ENCODE measurements around the gene PIP4K2C. TPM values are rescaled to one million over a fixed set of nuclear protein-coding genes. Genes with fewer than 3 reads are reported as not detected.

Gene PIP4K2C
- total and polyA plus RNA-seq, 2 of the 4 experiments (the other 2 are of a cell fraction), result 12.5 to 23.1 TPM

DNA sequence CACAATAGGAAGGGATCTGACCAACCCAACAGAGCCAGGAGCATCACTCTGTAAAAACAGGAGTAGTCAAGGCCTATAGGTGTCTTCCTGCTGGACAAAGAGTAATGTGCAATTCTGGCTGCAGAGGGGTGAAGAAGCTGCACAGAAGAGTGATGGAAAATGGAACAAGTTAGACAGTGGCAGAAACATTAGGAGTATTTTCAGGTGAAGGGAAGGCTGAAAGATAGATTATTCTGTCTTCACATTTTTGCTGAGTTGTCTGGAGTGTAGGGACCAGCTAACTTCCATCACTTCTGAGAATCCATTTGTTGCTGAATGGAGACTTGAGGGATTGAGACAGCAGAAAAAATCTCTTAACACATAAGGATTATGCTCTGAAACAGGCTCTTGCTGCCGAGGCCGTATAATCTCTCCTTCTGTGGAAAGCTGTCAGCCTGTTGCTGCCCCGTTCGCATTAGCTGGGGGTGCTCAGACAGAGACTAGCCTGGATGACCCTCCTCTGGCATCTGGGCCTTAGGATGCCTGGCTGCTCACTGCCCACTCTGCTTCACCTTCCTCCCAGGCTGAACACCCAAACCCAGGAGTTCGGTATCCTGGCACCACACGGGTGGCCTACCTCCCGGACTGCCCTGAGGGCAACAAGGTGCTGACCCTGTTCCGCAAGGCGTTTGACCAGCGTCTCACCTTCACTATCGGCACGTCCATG lies 17.1 kb downstream of the PIP4K2C start:
- TF ChIP-seq RAD21 (IDR thresholded peaks at IDR 0.05; ENCODE audit: low read length) (no peak), MAFK (IDR thresholded peaks at IDR 0.05; ENCODE audit: low read depth, low read length) (no peak), SMC3 (IDR thresholded peaks at IDR 0.05; ENCODE audit: low read depth, low read length) (no peak), CHD1 (IDR thresholded peaks at IDR 0.05; ENCODE audit: low read depth, low read length) (no peak), MXI1 (IDR thresholded peaks at IDR 0.05; ENCODE audit: borderline replicate concordance, low read depth, low read length) (no peak)
- Histone ChIP-seq H2AK5ac (ENCODE audit: low read depth, low read length) (no peak overlapping the region), H3K27me3 (ENCODE audit: control insufficient read depth, insufficient read depth, low read length) (no peaks in the 10 kb centered on the region), H2AK9ac (replicated peaks; ENCODE audit: low read depth, low read length, poor library complexity) (no peak overlapping the region), H3K36me3 (ENCODE audit: control insufficient read depth, insufficient read depth, low read length) (peaks cover 5% of the 10 kb centered on the region; the same call in 1 of the 2 replicates), H4K20me1 (ENCODE audit: insufficient read depth, low read length) (no peaks in the 10 kb centered on the region), H3K9ac (ENCODE audit: low read depth, low read length) (no peak overlapping the region), H4K91ac (ENCODE audit: insufficient read depth, low read depth, low read length) (no peak overlapping the region), H3K23ac (ENCODE audit: low read depth, low read length) (no peak overlapping the region), H3K56ac (ENCODE audit: extremely low read depth, insufficient read depth, low read length) (no peak overlapping the region), H3K79me1 (ENCODE audit: low read depth in 1 of 2, low read length in 2 of 2) (peaks cover 9 to 32% of the 10 kb centered on the region in 2 experiments), H3K4ac (ENCODE audit: low read depth, low read length) (no peak overlapping the region), H4K5ac (ENCODE audit: low read depth, low read length) (no peak overlapping the region), H3K27ac (ENCODE audit: insufficient read depth, low read length) (no peak overlapping the region), H3K4me2 (ENCODE audit: low read depth, low read length) (no peak overlapping the region), H2BK15ac (ENCODE audit: low read depth, low read length) (no peak overlapping the region), H2BK5ac (ENCODE audit: low read depth, low read length, poor library complexity, severe bottlenecking) (no peak overlapping the region), H3K14ac (replicated peaks; ENCODE audit: low read depth, low read length) (no peak overlapping the region), H3K18ac (ENCODE audit: low read depth, low read length) (no peak overlapping the region), H4K8ac (ENCODE audit: low read depth in 2 of 2, low read length in 2 of 2) (no peak overlapping the region), H2AFZ (replicated peaks; ENCODE audit: low read length, poor library complexity) (no peak overlapping the region), H3K9me3 (ENCODE audit: control insufficient read depth, insufficient read depth, low read length) (no peaks in the 10 kb centered on the region), H3K4me1 (ENCODE audit: control insufficient read depth, insufficient read depth, low read length) (peaks cover 15% of the 10 kb centered on the region), H3K4me3 (ENCODE audit: insufficient read depth, low read depth, low read length) (no peak overlapping the region), H2BK120ac (ENCODE audit: low read depth, low read length) (no peak overlapping the region), H2BK20ac (ENCODE audit: low read depth, low read length) (no peak overlapping the region), H3K9me1 (ENCODE audit: insufficient read depth, low read length) (peaks cover 21% of the 10 kb centered on the region; the same call in 1 of the 2 replicates)
- ATAC-seq (ENCODE audit: low read depth) (no peak), DNase-seq (no peak)
- whole genome bisulfite sequencing, 2 experiments (ENCODE audit: extremely low coverage in 2 of 2, insufficient read length in 1 of 2), result 86% methylated on average over 9 of the region's 12 CpGs; no CpG with 5 or more reads in 1 of the 2 experiments
- ChIA-PET POLR2A (ENCODE audit: unreplicated experiment) (no interaction called here), CTCF (no interaction called here)
- dilution Hi-C loops (cut with HindIII; ENCODE audit: low sequenced_read_pairs, unreplicated experiment) (no loop called here), intact Hi-C loops (cut with micrococcal nuclease) (no loop called here), in situ Hi-C loops (cut with MboI; ENCODE audit: low sequenced_read_pairs) (no loop called here)
- BruUV-seq (replicated peaks), result no TSS peak

All from IMR-90 (cell line).